ENCODE measurements around the gene ZNF597. TPM values are rescaled to one million over a fixed set of nuclear protein-coding genes. Genes with fewer than 3 reads are reported as not detected.

Gene ZNF597
- total RNA-seq, 1 experiment from 2014 or later: not detected

GRCh38 chr16:3471518-3472176, 28.3 kb upstream of the ZNF597 start:
- Histone ChIP-seq H3K4me3 (ENCODE audit: low read length) (no peak overlapping the region), H3K27ac (ENCODE audit: low read length) (no peak overlapping the region), H3K9me3 (ENCODE audit: low read length) (no peaks in the 10 kb centered on the region), H2AFZ (ENCODE audit: low read length) (no peak overlapping the region), H3K4me2 (ENCODE audit: low read length) (no peak overlapping the region), H3K9ac (ENCODE audit: low read length) (no peak overlapping the region), H4K20me1 (ENCODE audit: low read length) (no peaks in the 10 kb centered on the region), H3K4me1 (ENCODE audit: insufficient read depth, low read length) (no peaks in the 10 kb centered on the region), H3K79me2 (ENCODE audit: low read length) (peaks cover 57% of the 10 kb centered on the region), H3K27me3 (ENCODE audit: low read length) (no peaks in the 10 kb centered on the region), H3F3A (ENCODE audit: low read length, unreplicated experiment) (no peaks in the 10 kb centered on the region), H3K36me3 (ENCODE audit: low read depth, low read length) (no peaks in the 10 kb centered on the region), H3K9me2 (replicated peaks; ENCODE audit: low read length) (no peaks in the 10 kb centered on the region)
- DNase-seq: no peak
- CTCF ChIA-PET: no interaction called here
- intact Hi-C loops (cut with micrococcal nuclease): no loop called here
- no TSS peak for BruUV-seq (replicated peaks)
- POLR2A ChIA-PET (ENCODE audit: unreplicated experiment): no interaction called here
- no peak for ATAC-seq
- no peak for TF ChIP-seq EZH2phosphoT487 (IDR thresholded peaks at IDR 0.05; ENCODE audit: borderline replicate concordance, low read length)
- no peak for TF ChIP-seq EZH2 (IDR thresholded peaks at IDR 0.05; ENCODE audit: low read length, unreplicated experiment)
- no peak for TF ChIP-seq CTCF (conservative IDR thresholded peaks at IDR 0.05; ENCODE audit: low read depth, low read length)

GRCh38 chr16:3470723-3471122, 27.4 kb upstream of the ZNF597 start:
- H3K27ac ChIP-seq (ENCODE audit: low read length): no peak overlapping the region
- intact Hi-C loops (cut with micrococcal nuclease): no loop called here
- no peaks in the 10 kb centered on the region for H3K9me2 ChIP-seq (replicated peaks; ENCODE audit: low read length)
- H3K4me3 ChIP-seq (ENCODE audit: low read length): no peak overlapping the region
- TF ChIP-seq EZH2 (IDR thresholded peaks at IDR 0.05; ENCODE audit: low read length, unreplicated experiment) (no peak), CTCF (conservative IDR thresholded peaks at IDR 0.05; ENCODE audit: low read depth, low read length) (no peak), EZH2phosphoT487 (IDR thresholded peaks at IDR 0.05; ENCODE audit: borderline replicate concordance, low read length) (no peak)
- H3K4me1 ChIP-seq (ENCODE audit: insufficient read depth, low read length): no peaks in the 10 kb centered on the region
- no peaks in the 10 kb centered on the region for H3F3A ChIP-seq (ENCODE audit: low read length, unreplicated experiment)
- no peaks in the 10 kb centered on the region for H3K36me3 ChIP-seq (ENCODE audit: low read depth, low read length)
- H3K27me3 ChIP-seq (ENCODE audit: low read length): no peaks in the 10 kb centered on the region
- no peak overlapping the region for H2AFZ ChIP-seq (ENCODE audit: low read length)
- no TSS peak for BruUV-seq (replicated peaks)
- H3K4me2 ChIP-seq (ENCODE audit: low read length): no peak overlapping the region
- no peak for DNase-seq
- H3K9me3 ChIP-seq (ENCODE audit: low read length): no peaks in the 10 kb centered on the region
- no peaks in the 10 kb centered on the region for H4K20me1 ChIP-seq (ENCODE audit: low read length)
- H3K79me2 ChIP-seq (ENCODE audit: low read length): peaks cover 66% of the 10 kb centered on the region
- no peak for ATAC-seq
- H3K9ac ChIP-seq (ENCODE audit: low read length): no peak overlapping the region
- ChIA-PET CTCF (no interaction called here), POLR2A (ENCODE audit: unreplicated experiment) (no interaction called here)

- DNase-seq (no peak), ATAC-seq (no peak)
- Histone ChIP-seq H3K4me3 (ENCODE audit: low read length) (no peak overlapping the region), H3K4me2 (ENCODE audit: low read length) (no peak overlapping the region), H3K9me2 (replicated peaks; ENCODE audit: low read length) (no peaks in the 10 kb centered on the region), H3K4me1 (ENCODE audit: insufficient read depth, low read length) (no peaks in the 10 kb centered on the region), H3K27me3 (ENCODE audit: low read length) (no peaks in the 10 kb centered on the region), H3K27ac (ENCODE audit: low read length) (no peak overlapping the region), H3K9me3 (ENCODE audit: low read length) (no peaks in the 10 kb centered on the region), H2AFZ (ENCODE audit: low read length) (no peak overlapping the region), H4K20me1 (ENCODE audit: low read length) (no peaks in the 10 kb centered on the region), H3K36me3 (ENCODE audit: low read depth, low read length) (no peaks in the 10 kb centered on the region), H3K79me2 (ENCODE audit: low read length) (peaks cover 76% of the 10 kb centered on the region), H3F3A (ENCODE audit: low read length, unreplicated experiment) (no peaks in the 10 kb centered on the region), H3K9ac (ENCODE audit: low read length) (no peak overlapping the region)
- intact Hi-C loops (cut with micrococcal nuclease): no loop called here
- CTCF ChIA-PET: no interaction called here
- POLR2A ChIA-PET (ENCODE audit: unreplicated experiment): no interaction called here
- no peak for TF ChIP-seq CTCF (conservative IDR thresholded peaks at IDR 0.05; ENCODE audit: low read depth, low read length)
- no peak for TF ChIP-seq EZH2 (IDR thresholded peaks at IDR 0.05; ENCODE audit: low read length, unreplicated experiment)
- TF ChIP-seq EZH2phosphoT487 (IDR thresholded peaks at IDR 0.05; ENCODE audit: borderline replicate concordance, low read length): no peak
- BruUV-seq (replicated peaks): no TSS peak
Observed at GRCh38 chr16:3469736-3470135, 26.4 kb upstream of the ZNF597 start.

Measured in PC-3 (cell line).